Endothelial cell of umbilical vein (primary cell): ENCODE measurements around the gene OR10P1. TPM values are rescaled to one million over a fixed set of nuclear protein-coding genes. Genes with fewer than 3 reads are reported as not detected.

Source experiments
- BruUV-seq: library from RNA; stranded (reverse); fragments of 400-500 nt; replicated peaks from 2 replicates; lab custom pipeline; 2021; lab: Mats Ljungman, UMichigan
- CTCF ChIA-PET: fragments of 300-600, 350-600 bp; sonication (Branson Sonifier 250); formaldehyde crosslinking; loops from one replicate; lab custom pipeline; 2021; ENCODE audit warnings: antibody characterized with exemption, inconsistent platforms; lab: Charles Lee
- POLR2A ChIA-PET: fragments of 300-600, 350-600 bp; sonication (Branson Sonifier 250); formaldehyde crosslinking; loops from one replicate; lab custom pipeline; 2021; ENCODE audit warnings: antibody characterized with exemption, inconsistent platforms; lab: Charles Lee
- DNase-seq: peaks from one replicate; pipeline ENCODE4 v3.0.0-alpha.2; 2011; ENCODE audit warnings: low read depth, low spot score
- FAIRE-seq: peaks from 2 replicates; lab custom pipeline; 2011; peaks lifted over from hg19 to GRCh38; lab: Jason Lieb, UNC
- H2AFZ ChIP-seq: 2 replicates; pipeline ENCODE4 v1.6.0; 2012; ENCODE audit warnings: low read depth, low read length, control low read depth, inconsistent platforms
- H3K27ac ChIP-seq: 2 replicates; pipeline ENCODE4 v1.5.1; 2011; ENCODE audit warnings: low read depth, mild to moderate bottlenecking, control low read depth, low read length, moderate library complexity; ENCODE audit not compliant: insufficient read depth
- H3K27me3 ChIP-seq, 2 experiments: 2 replicates each; pipeline versions ENCODE4 v1.6.0 to v1.6.1; 2011; ENCODE audit warnings: low read length in 2 of 2, mixed read lengths in 1 of 2; ENCODE audit not compliant: control insufficient read depth in 2 of 2, insufficient read depth in 2 of 2
- H3K36me3 ChIP-seq, 2 experiments: 2 replicates in 1 of 2; 3 replicates in 1 of 2; pipeline ENCODE4 v1.5.1; 2011; ENCODE audit warnings: low read length in 2 of 2, mild to moderate bottlenecking in 1 of 2, moderate library complexity in 1 of 2; ENCODE audit not compliant: control insufficient read depth in 2 of 2, insufficient read depth in 2 of 2; ENCODE audit errors: extremely low read depth in 1 of 2
- H3K4me1 ChIP-seq: 3 replicates; pipeline ENCODE4 v1.5.1; 2011; ENCODE audit warnings: mild to moderate bottlenecking, low read length; ENCODE audit not compliant: control insufficient read depth, insufficient read depth; ENCODE audit errors: extremely low read depth
- H3K4me2 ChIP-seq: 2 replicates; pipeline ENCODE4 v1.6.1; 2011; ENCODE audit warnings: low read length, control low read depth, mixed read lengths; ENCODE audit not compliant: insufficient read depth
- H3K4me3 ChIP-seq, 3 experiments: fragments of 200-600 bp in 1 of 3; sonication (generic), shearing (Covaris generic) in 1 of 3; replicated peaks in 1 of 3; 2 replicates each; pipeline ENCODE4 v1.5.1; 2011 to 2016; ENCODE audit warnings: control low read depth in 3 of 3, low read length in 3 of 3, mild to moderate bottlenecking in 2 of 3, inconsistent platforms in 1 of 3, low read depth in 1 of 3, moderate library complexity in 1 of 3; ENCODE audit not compliant: insufficient read depth in 1 of 3
- H3K79me2 ChIP-seq: 2 replicates; pipeline ENCODE4 v1.6.0; 2012; ENCODE audit warnings: low read length, inconsistent platforms; ENCODE audit not compliant: control insufficient read depth, insufficient read depth
- H3K9ac ChIP-seq: replicated peaks from 2 replicates; pipeline ENCODE3; 2011; ENCODE audit warnings: low read length, control low read depth; ENCODE audit not compliant: insufficient read depth; ENCODE audit errors: extremely low read depth
- H3K9me1 ChIP-seq: replicated peaks from 3 replicates; pipeline ENCODE4 v1.6.0; 2011; ENCODE audit warnings: mild to moderate bottlenecking, low read length; ENCODE audit not compliant: control insufficient read depth, insufficient read depth; ENCODE audit errors: extremely low read depth
- H3K9me3 ChIP-seq: replicated peaks from 2 replicates; pipeline ENCODE4 v1.5.1; 2012; ENCODE audit warnings: low read length, inconsistent platforms; ENCODE audit not compliant: control insufficient read depth, insufficient read depth
- H4K20me1 ChIP-seq: replicated peaks from 2 replicates; pipeline ENCODE3; 2011; ENCODE audit warnings: mild to moderate bottlenecking, low read length; ENCODE audit not compliant: control insufficient read depth, insufficient read depth; ENCODE audit errors: extremely low read depth
- CTCF ChIP-seq, 2 donors: IDR thresholded peaks; 1 replicate in 1 of 2; 2 replicates in 1 of 2; pipeline ENCODE4 v1.5.1; 2011; ENCODE audit warnings: low read length in 2 of 2, mild to moderate bottlenecking in 2 of 2, moderate library complexity in 2 of 2, control low read depth in 1 of 2, inconsistent platforms in 1 of 2, low read depth in 1 of 2; ENCODE audit not compliant: insufficient read depth in 1 of 2; ENCODE audit errors: extremely low read depth in 1 of 2
- FOS ChIP-seq: IDR thresholded peaks from 2 replicates; pipeline ENCODE4 v1.6.1; 2011; ENCODE audit warnings: mild to moderate bottlenecking, low read length, moderate library complexity, borderline replicate concordance; ENCODE audit not compliant: insufficient read depth
- JUN ChIP-seq: IDR thresholded peaks from 2 replicates; pipeline ENCODE4 v1.6.1; 2011; ENCODE audit warnings: borderline replicate concordance, low read depth; ENCODE audit not compliant: insufficient read length, insufficient read depth
- MAX ChIP-seq: IDR thresholded peaks from 2 replicates; pipeline ENCODE4 v1.6.1; 2011; ENCODE audit not compliant: insufficient read depth, insufficient read length
- dilution Hi-C: fragments of 300-500 bp; cut with MboI; formaldehyde crosslinking; loops from one replicate; pipeline ENCODE4 v1.15.0; 2019; ENCODE audit warnings: low sequenced_read_pairs; ENCODE audit not compliant: extremely low pct_ligation_motif_present
- intact Hi-C: fragments of 100-400 bp; cut with micrococcal nuclease; formaldehyde crosslinking; loops from one replicate; pipeline ENCODE4 v1.10.0; 2022
- polyA plus RNA-seq, 4 experiments: library from polyadenylated mRNA; depleted of rRNA in 3 of 4; stranded (reverse) in 3 of 4; unstranded in 1 of 4; fragments of >200 nt; gene quantifications; 2 replicates each; pipeline versions ENCODE4 v1.2.1 to v1.2.3, GENCODE V29; 2011 to 2012; ENCODE audit warnings: missing spikeins in 1 of 4
- total RNA-seq: library from RNA; stranded (reverse); gene quantifications from 2 replicates; pipeline ENCODE4 v1.2.3, GENCODE V29; 2021

OR10P1 gene
- total and polyA plus RNA-seq, 2 donors (not counting 3 experiments of a cell fraction or from before 2014, with no cell fraction given): not detected

- H3K4me2 ChIP-seq: no peak overlapping the region
- no peaks in the 10 kb centered on the region for H3K4me1 ChIP-seq
- peak; percentile 95 for DNase-seq
- dilution Hi-C loops (no loop called here), intact Hi-C loops (loop anchor here (1.0 to 5.0 kb wide), 2 partner anchors 430 to 627 kb away; no protein-coding TSS in a partner anchor)
- peak; percentile 90 for FAIRE-seq
- no peak overlapping the region for H3K9ac ChIP-seq
- H4K20me1 ChIP-seq: no peaks in the 10 kb centered on the region
- no peak overlapping the region for H3K27ac ChIP-seq
- no peaks in the 10 kb centered on the region for H3K9me1 ChIP-seq
- no peaks in the 10 kb centered on the region for H3K9me3 ChIP-seq
- ChIA-PET POLR2A (no interaction called here), CTCF (interaction anchor here (1.0 to 5.7 kb wide), 4 partner anchors 11 to 627 kb away, joined by 3 to 62 read pairs (median 6); no protein-coding TSS in a partner anchor)
- H3K4me3 ChIP-seq: no peak overlapping the region
- no peak overlapping the region for H2AFZ ChIP-seq
- BruUV-seq: no TSS peak
- no peak for TF ChIP-seq FOS
- peak; percentile 70 for TF ChIP-seq MAX
- peak; percentile 7 for TF ChIP-seq JUN
- TF ChIP-seq CTCF (IDR thresholded peaks at IDR 0.05; ENCODE audit: extremely low read depth in 1 of 2, insufficient read depth in 1 of 2, low read depth in 1 of 2, low read length in 2 of 2): peak; percentile 49 to 77
- H3K27me3 ChIP-seq: peaks cover 4 to 6% of the 10 kb centered on the region in 2 experiments
- no peaks in the 10 kb centered on the region for H3K79me2 ChIP-seq
- H3K36me3 ChIP-seq: no peaks in the 10 kb centered on the region
These were observed 17.1 kb upstream of the OR10P1 start for GRCh38 chr12:55619354-55620138.
